Trophoblast cell (in vitro differentiated cells and primary cell): ENCODE data around the gene SERTAD1.

Experiments used
- DNase-seq, 2 donors: peaks; one replicate each; pipeline ENCODE4 v3.0.0-alpha.2; 2016
- H2AFZ ChIP-seq: 2 replicates; pipeline ENCODE4 v1.6.1; 2013; ENCODE audit warnings: low read length, moderate library complexity, mild to moderate bottlenecking; ENCODE audit not compliant: insufficient read depth, poor library complexity
- H2AK5ac ChIP-seq: 2 replicates; pipeline ENCODE4 v1.6.1; 2013; ENCODE audit warnings: mild to moderate bottlenecking, low read length
- H2BK120ac ChIP-seq: 2 replicates; pipeline ENCODE4 v1.6.1; 2013; ENCODE audit warnings: low read length, mild to moderate bottlenecking, moderate library complexity; ENCODE audit not compliant: insufficient read depth, poor library complexity
- H2BK12ac ChIP-seq: 2 replicates; pipeline ENCODE4 v1.6.1; 2013; ENCODE audit warnings: mild to moderate bottlenecking, low read length, moderate library complexity
- H2BK5ac ChIP-seq: 2 replicates; pipeline ENCODE4 v1.6.1; 2013; ENCODE audit warnings: low read length, low read depth, moderate library complexity, mild to moderate bottlenecking; ENCODE audit not compliant: poor library complexity
- H3K14ac ChIP-seq: 2 replicates; pipeline ENCODE4 v1.6.1; 2013; ENCODE audit warnings: mild to moderate bottlenecking, low read length
- H3K18ac ChIP-seq: 2 replicates; pipeline ENCODE4 v1.6.1; 2013; ENCODE audit warnings: mild to moderate bottlenecking, low read length
- H3K23ac ChIP-seq: 2 replicates; pipeline ENCODE4 v1.6.1; 2013; ENCODE audit warnings: low read length
- H3K27ac ChIP-seq: 2 replicates; pipeline ENCODE4 v1.5.1; 2013; ENCODE audit warnings: low read depth, mild to moderate bottlenecking, inconsistent platforms, low read length, moderate library complexity
- H3K27me3 ChIP-seq: 2 replicates; pipeline ENCODE4 v1.6.1; 2013; ENCODE audit warnings: inconsistent platforms, mild to moderate bottlenecking, low read length, moderate library complexity; ENCODE audit not compliant: insufficient read depth
- H3K36me3 ChIP-seq, 2 experiments: 1 replicate in 1 of 2; 2 replicates in 1 of 2; pipeline ENCODE4 v1.6.1; 2013; ENCODE audit warnings: low read length in 2 of 2, mild to moderate bottlenecking in 2 of 2, moderate library complexity in 1 of 2; ENCODE audit not compliant: insufficient read depth in 2 of 2, control insufficient read depth in 1 of 2
- H3K4ac ChIP-seq: 2 replicates; pipeline ENCODE4 v1.6.1; 2013; ENCODE audit warnings: low read depth, mild to moderate bottlenecking, low read length, moderate library complexity
- H3K4me1 ChIP-seq, 2 experiments: 1 replicate in 1 of 2; 2 replicates in 1 of 2; pipeline ENCODE4 v1.6.1; 2013; ENCODE audit warnings: low read length in 2 of 2, mild to moderate bottlenecking in 2 of 2, moderate library complexity in 1 of 2; ENCODE audit not compliant: insufficient read depth in 2 of 2, control insufficient read depth in 1 of 2
- H3K4me2 ChIP-seq: 2 replicates; pipeline ENCODE4 v1.6.1; 2013; ENCODE audit warnings: inconsistent platforms, mild to moderate bottlenecking, low read length, moderate library complexity
- H3K4me3 ChIP-seq: 2 replicates; pipeline ENCODE4 v1.5.1; 2013; ENCODE audit warnings: mild to moderate bottlenecking, low read depth, low read length, inconsistent platforms
- H3K79me1 ChIP-seq: one replicate; pipeline ENCODE4 v1.6.1; 2013; ENCODE audit warnings: low read length
- H3K79me2 ChIP-seq: 2 replicates; pipeline ENCODE4 v1.6.1; 2013; ENCODE audit warnings: low read length, mild to moderate bottlenecking; ENCODE audit not compliant: control insufficient read depth, insufficient read depth, poor library complexity
- H3K9ac ChIP-seq: 2 replicates; pipeline ENCODE4 v1.6.1; 2013; ENCODE audit warnings: mild to moderate bottlenecking, low read length
- H3K9me3 ChIP-seq: 2 replicates; pipeline ENCODE4 v1.6.1; 2013; ENCODE audit warnings: low read depth, mild to moderate bottlenecking, control low read depth, inconsistent platforms, low read length; ENCODE audit not compliant: insufficient read depth
- H4K12ac ChIP-seq: 2 replicates; pipeline ENCODE4 v1.6.1; 2013; ENCODE audit warnings: low read depth, mild to moderate bottlenecking, low read length, moderate library complexity
- H4K8ac ChIP-seq: 2 replicates; pipeline ENCODE4 v1.6.1; 2013; ENCODE audit warnings: low read depth, mild to moderate bottlenecking, low read length, moderate library complexity
- H4K91ac ChIP-seq: one replicate; pipeline ENCODE4 v1.6.1; 2013; ENCODE audit warnings: low read depth, mild to moderate bottlenecking, low read length, moderate library complexity
- WGBS: extraction: QIAGEN DNeasy Blood & Tissue Kit; methylation state at CpG from one replicate; pipeline ENCODE4 v1.1.7; 2013; ENCODE audit warnings: missing lambda C conversion rate; ENCODE audit not compliant: insufficient read length, insufficient coverage; ENCODE audit errors: extremely low coverage; 5-methylcytosine and 5-hydroxymethylcytosine counted together

Gene SERTAD1

GRCh38 chr19:40444000-40444824 is 18.4 kb upstream of the SERTAD1 start, which contains the start of gene SERTAD3:
Gene SERTAD3 (minus strand): TSS chr19:40444335. CDS start chr19:40442080, 2,255 bp downstream.
- Histone ChIP-seq H3K9me3 (no peaks in the 10 kb centered on the region), H3K79me1 (peaks cover 17% of the 10 kb centered on the region), H3K14ac (peak within 1 kb of the TSS; percentile 98), H3K4ac (peak within 1 kb of the TSS; percentile 97), H3K9ac (peak within 1 kb of the TSS; percentile 83), H3K27ac (peak within 1 kb of the TSS; percentile 96), H3K27me3 (no peaks in the 10 kb centered on the region), H4K91ac (peak within 1 kb of the TSS; percentile 99), H3K18ac (peak within 1 kb of the TSS; percentile 81), H2BK12ac (peak within 1 kb of the TSS; percentile 21), H3K79me2 (peaks cover 16% of the 10 kb centered on the region), H3K36me3 (peaks cover 24 to 28% of the 10 kb centered on the region in 2 experiments), H3K4me1 (peaks cover 12 to 17% of the 10 kb centered on the region in 2 experiments), H3K4me2 (peak within 1 kb of the TSS; percentile 95), H4K12ac (peak within 1 kb of the TSS; percentile 73), H2BK120ac (peak within 1 kb of the TSS; percentile 83), H3K23ac (no peak within 1 kb of the TSS), H3K4me3 (peak within 1 kb of the TSS; percentile 95), H2AFZ (peak within 1 kb of the TSS; percentile 66), H2AK5ac (peak within 1 kb of the TSS; percentile 97), H4K8ac (peak within 1 kb of the TSS; percentile 81), H2BK5ac (peak within 1 kb of the TSS; percentile 92)
- DNase-seq: peak; percentile 96 to 99
- WGBS: no CpG with 5 or more reads among the region's 72 CpGs

GRCh38 chr19:40443131-40443999 is 17.6 kb upstream of the SERTAD1 start:
- Histone ChIP-seq H4K12ac (peak overlapping the region; percentile 73), H3K79me2 (peaks cover 16% of the 10 kb centered on the region), H4K8ac (peak overlapping the region; percentile 81), H3K9ac (peak overlapping the region; percentile 83), H3K23ac (no peak overlapping the region), H2BK12ac (peak overlapping the region; percentile 21), H3K27me3 (no peaks in the 10 kb centered on the region), H4K91ac (peak overlapping the region; percentile 99), H3K14ac (peak overlapping the region; percentile 98), H3K9me3 (no peaks in the 10 kb centered on the region), H3K79me1 (peaks cover 17% of the 10 kb centered on the region), H3K36me3 (peaks cover 24 to 28% of the 10 kb centered on the region in 2 experiments), H3K27ac (peak overlapping the region; percentile 96), H3K4ac (peak overlapping the region; percentile 97), H2AK5ac (peak overlapping the region; percentile 97), H3K4me2 (peak overlapping the region; percentile 93), H3K4me3 (peak overlapping the region; percentile 78), H2BK120ac (peak overlapping the region; percentile 83), H2BK5ac (peak overlapping the region; percentile 89), H3K18ac (peak overlapping the region; percentile 81), H3K4me1 (peaks cover 12 to 17% of the 10 kb centered on the region in 2 experiments), H2AFZ (peak overlapping the region; percentile 44)
- WGBS: no CpG with 5 or more reads among the region's 52 CpGs
- DNase-seq: peak; percentile 99

GRCh38 chr19:40442328-40443130 is 16.7 kb upstream of the SERTAD1 start:
- Histone ChIP-seq H3K79me2 (peaks cover 16% of the 10 kb centered on the region), H3K18ac (peak overlapping the region; percentile 54), H3K27ac (peak overlapping the region; percentile 12), H3K36me3 (peaks cover 19 to 24% of the 10 kb centered on the region in 2 experiments), H4K8ac (no peak overlapping the region), H2AK5ac (no peak overlapping the region), H3K4me2 (peak overlapping the region; percentile 93), H3K4ac (peak overlapping the region; percentile 85), H3K4me1 (peaks cover 12 to 17% of the 10 kb centered on the region in 2 experiments), H3K27me3 (no peaks in the 10 kb centered on the region), H2BK12ac (no peak overlapping the region), H2AFZ (no peak overlapping the region), H3K9ac (peak overlapping the region; percentile 42), H3K9me3 (no peaks in the 10 kb centered on the region), H3K23ac (no peak overlapping the region), H4K12ac (no peak overlapping the region), H2BK120ac (no peak overlapping the region), H4K91ac (no peak overlapping the region), H3K4me3 (peak overlapping the region; percentile 32), H3K79me1 (peaks cover 17% of the 10 kb centered on the region), H3K14ac (no peak overlapping the region), H2BK5ac (no peak overlapping the region)
- no peak for DNase-seq
- no CpG with 5 or more reads among the region's 22 CpGs for WGBS
